Body of pancreas (tissue), 4 donors: ENCODE results near the gene IQCC.

ENCODE experiments used
- CTCF ChIP-seq, 7 experiments: fragments of 450-650 bp in 4 of 7; fragments of 200-600 bp in 3 of 7; sonication (generic) in 3 of 7; IDR thresholded peaks; one replicate each; pipeline ENCODE4 v1.5.1; 2016 to 2019; ENCODE audit warnings: antibody characterized with exemption in 7 of 7
- POLR2A ChIP-seq, 3 donors: fragments of 450-650 bp; IDR thresholded peaks; one replicate each; pipeline ENCODE4 v1.6.1; 2016; ENCODE audit warnings: antibody characterized with exemption in 3 of 3, mild to moderate bottlenecking in 2 of 3

GRCh38 chr1:32239337-32239736 lies 33.9 kb downstream of the IQCC start:
- TF ChIP-seq POLR2A (IDR thresholded peaks at IDR 0.05) = no peak
- no peak for TF ChIP-seq CTCF (IDR thresholded peaks at IDR 0.05)
